GM21786 (cell line): Measurements from ENCODE around the gene ZNF385D.
"Not testable (repeated sequence)": the region's sequence is repeated elsewhere in the genome, so short reads cannot be mapped to it uniquely, and the experiment has no call there.

Source experiments
- ATAC-seq: cut with Tn5 transposase; IDR thresholded peaks from one replicate; pipeline ENCODE4 v1.9.1; 2021; ENCODE audit not compliant: unreplicated experiment

Gene ZNF385D

DNA sequence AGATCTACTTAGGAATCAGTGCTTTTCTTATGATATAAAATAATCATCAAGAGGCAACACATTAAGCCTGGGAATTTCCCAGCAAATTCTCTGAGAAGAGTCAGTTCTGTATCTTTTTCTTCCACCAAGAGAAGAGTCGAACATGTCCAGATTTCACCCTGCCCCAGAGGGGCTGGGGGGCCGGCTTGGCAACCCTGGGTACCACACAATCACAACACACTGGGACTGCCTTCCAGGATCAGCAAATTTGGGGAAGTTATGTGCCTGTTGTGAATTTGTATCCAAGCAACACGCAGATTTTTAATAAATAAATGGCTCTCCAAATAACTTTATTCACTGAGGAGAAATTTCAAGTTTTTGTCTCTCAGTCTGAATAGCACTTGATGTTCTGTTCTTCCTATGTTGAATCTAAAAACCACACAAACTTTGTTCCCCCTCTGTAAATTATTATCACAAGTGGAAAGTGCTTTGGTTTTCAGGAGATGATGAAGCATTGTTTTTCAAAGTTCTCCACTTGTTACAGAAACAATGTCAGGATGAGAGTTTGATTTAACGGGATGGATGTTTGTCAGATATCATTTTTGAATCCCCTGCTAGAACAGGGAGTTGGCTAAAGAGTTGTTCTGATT lies 357.2 kb downstream of the ZNF385D start:
- ATAC-seq: no peak

DNA sequence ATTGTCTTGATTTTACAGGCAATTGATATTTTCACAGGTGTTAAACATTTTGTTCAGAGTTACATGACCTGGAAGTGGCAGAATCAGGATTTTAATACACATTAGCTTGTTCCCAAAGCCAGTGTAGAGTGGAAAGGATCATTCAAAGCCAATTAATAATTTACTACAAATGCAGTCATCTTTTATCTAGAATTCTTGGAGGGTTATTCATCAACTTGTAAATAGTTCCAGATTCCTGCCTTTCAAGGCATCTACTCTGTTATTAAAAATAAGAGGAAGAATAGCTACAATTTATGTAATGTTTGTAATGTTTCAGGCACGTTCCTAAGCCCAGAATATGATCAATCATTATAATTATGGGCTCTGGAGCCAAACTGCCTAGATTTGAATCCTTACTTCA lies 358.5 kb downstream of the ZNF385D start:
- no peak for ATAC-seq

DNA sequence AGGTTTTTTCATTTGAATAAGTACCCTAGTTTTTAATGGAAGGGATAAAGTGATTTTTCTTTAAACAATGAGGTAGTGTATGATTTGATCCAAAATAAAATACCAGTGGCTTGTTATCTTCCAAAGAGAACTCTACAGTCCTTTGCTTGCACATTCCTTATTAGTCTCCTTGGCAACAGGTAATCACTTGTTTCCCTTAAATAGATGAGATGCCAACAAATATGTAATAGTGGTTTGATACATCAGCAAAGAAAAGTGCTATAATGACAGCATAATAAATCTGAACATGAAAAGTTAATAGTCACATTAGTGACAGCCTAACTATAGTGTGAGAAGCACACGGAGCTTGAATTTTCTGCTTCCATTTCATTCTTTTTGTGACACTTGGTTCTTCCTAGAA lies 360.2 kb downstream of the ZNF385D start:
- no peak for ATAC-seq

DNA sequence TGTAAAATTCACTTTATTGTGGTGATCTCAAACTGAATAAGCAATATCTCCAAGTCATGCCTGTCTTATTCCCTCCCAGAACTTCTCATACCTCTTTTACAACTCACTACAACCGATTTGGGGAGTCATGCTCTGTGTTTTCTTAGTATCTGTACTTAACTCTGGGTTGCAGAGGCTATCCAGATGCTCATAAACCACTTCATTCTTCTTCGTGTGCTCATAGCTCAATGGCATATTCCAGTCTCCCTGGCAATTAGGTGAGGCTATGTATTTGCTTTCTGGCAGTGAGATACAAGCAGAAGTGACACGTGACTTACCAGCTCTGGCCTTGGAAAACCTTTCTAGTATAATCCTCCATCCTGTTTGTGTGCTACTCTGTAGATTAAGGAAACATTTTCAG lies 360.9 kb downstream of the ZNF385D start:
- ATAC-seq: no peak

DNA sequence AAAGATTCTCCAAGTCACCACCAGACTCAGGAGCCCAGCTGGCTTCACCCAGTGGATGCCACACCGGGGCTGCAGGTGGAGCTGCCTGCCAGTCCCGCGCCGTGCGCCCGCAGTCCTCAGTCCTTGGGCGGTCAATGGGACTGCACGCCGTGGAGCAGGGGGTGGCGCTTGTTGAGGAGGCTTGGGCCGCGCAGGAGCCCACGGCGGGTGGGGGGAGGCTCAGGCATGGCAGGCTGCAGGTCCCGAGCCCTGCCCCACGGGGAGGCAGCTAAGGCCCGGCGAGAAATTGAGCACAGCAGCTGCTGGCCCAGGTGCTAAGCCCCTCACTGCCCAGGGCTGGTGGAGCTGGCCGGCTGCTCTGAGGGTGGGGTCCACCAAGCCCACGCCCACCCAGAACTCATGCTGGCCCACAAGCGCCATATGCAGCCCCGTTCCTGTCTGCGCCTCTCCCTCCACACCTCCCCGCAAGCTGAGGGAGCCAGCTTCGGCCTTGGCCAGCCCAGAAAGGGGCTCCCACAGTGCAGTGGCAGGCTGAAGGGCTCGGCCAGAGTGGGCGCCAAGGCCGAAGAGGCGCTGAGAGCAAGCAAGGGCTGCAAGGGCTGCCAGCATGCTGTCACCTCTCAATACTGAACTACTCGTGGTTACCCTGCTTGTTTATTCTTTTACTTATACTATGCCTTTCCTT lies 363.7 kb downstream of the ZNF385D start:
- ATAC-seq: not testable (repeated sequence)

DNA sequence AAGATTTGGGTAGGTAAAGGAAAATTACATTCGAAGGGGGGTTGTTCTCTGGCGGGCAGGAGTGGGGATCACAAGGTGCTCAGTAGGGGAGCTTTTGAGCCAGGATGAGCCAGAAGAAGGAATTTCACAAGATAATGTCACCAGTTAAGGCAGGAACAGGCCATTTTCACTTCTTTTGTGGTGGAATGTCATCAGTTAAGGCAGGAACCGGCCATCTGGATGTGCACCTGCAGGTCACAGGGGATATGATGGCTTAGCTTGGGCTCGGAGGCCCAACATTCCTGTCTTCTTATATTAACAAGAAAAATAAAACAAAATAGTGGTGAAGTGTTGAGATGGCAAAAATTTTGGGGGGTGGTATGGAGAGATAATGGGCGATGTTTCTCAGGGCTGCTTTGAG lies 373.0 kb downstream of the ZNF385D start:
- not testable (repeated sequence) for ATAC-seq

DNA sequence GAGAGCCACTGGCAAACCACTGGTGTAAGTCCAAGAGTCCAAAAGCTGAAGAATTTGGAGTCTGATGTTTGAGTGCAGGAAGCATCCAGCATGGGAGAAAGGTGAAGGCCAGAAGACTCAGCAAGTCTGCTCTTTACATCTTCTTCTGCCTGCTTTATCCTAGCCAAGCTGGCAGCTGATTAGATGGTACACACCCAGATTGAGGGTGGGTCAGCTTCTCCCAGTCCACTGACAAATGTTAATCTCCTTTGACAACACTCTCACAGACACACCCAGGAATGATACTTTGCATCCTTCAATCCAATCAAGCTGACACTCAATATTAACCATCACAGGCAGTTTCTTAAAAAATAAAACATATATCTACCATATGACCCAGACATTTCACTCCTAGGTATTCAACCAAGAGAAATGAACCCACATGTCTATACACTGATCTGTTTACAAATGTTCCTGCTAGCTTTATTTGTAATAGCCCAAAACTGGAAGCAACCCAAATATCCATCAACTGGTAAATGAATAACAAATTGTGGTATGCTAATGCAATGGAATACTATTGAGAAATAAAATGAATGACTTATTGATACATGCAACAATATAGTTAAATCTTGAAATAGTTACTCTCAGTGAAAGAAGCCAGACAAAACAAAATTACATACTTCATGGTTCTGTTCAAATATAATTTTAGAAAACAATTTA lies 373.8 kb downstream of the ZNF385D start:
- no peak for ATAC-seq

DNA sequence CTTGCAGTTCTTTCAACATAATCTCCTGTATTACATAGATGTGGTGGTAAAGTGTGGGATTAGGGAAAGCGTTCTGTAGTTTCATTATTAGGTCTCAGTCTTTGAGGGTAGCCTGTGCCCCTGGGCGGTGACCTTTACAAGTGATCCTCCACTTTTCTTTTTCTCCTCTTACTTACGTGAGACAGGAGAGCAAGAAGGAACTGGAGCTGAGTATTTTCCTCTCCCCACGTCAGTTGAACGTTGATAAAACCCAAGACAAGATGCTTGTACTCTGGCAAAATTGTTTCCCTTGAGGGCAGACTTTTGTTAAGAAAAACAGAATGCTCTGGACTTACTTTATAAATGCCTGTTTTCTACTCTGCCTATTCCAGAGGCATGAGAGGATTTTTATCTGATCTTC lies 378.7 kb downstream of the ZNF385D start:
- no peak for ATAC-seq
